Skeletal muscle satellite cell (primary cell): Measurements from ENCODE around the gene C11orf24.
"Not testable (repeated sequence)": the region's sequence is repeated elsewhere in the genome, so short reads cannot be mapped to it uniquely, and the experiment has no call there.

Experiments
- H3K27me3 ChIP-seq: 2 replicates; pipeline ENCODE4 v1.7.0; 2013; ENCODE audit warnings: low read length; ENCODE audit not compliant: control insufficient read depth, insufficient read depth
- H3K36me3 ChIP-seq: 2 replicates; pipeline ENCODE4 v1.7.0; 2013; ENCODE audit warnings: mild to moderate bottlenecking, control low read depth, low read length; ENCODE audit not compliant: insufficient read depth
- H3K4me1 ChIP-seq: 2 replicates; pipeline ENCODE4 v1.7.0; 2013; ENCODE audit warnings: low read length; ENCODE audit not compliant: control insufficient read depth, insufficient read depth
- H3K4me2 ChIP-seq: 2 replicates; pipeline ENCODE4 v1.7.0; 2013; ENCODE audit warnings: mild to moderate bottlenecking, low read length
- H3K4me3 ChIP-seq: 2 replicates; pipeline ENCODE4 v1.7.0; 2013; ENCODE audit warnings: low read length
- H3K9ac ChIP-seq: 2 replicates; pipeline ENCODE4 v1.7.0; 2013; ENCODE audit warnings: mild to moderate bottlenecking, low read depth, low read length, moderate library complexity
- H3K9me3 ChIP-seq: replicated peaks from 2 replicates; pipeline ENCODE4 v1.7.0; 2013; ENCODE audit warnings: mild to moderate bottlenecking, control low read depth, low read length

The C11orf24 gene

DNA sequence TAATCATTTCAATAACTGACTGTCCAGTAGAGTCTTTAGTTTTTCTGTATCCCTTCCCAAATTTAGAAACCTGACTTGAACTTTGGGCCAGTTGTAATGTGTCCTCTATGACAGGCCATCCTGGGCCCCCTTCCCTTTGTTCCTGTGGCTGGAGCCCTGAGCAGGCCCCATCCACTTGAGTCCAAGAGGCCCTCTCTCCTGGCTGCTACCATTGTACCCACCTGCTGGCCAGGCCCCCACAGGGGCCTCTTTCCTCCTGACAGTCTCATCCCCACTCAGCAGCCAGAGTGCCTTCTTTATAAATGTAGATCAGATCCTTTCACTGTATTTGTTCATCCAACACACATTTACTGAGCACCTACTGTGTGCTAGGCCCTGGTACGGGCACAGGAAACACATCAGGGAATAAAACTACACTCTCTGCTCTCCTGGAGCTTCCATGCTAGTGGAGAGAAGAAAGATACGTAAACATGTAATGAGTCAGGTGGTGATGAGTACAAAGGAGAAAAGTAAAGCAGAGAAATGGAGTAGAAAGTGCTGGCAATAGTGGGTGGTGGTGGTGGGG is 37.9 kb upstream of the C11orf24 start:
- H3K27me3 ChIP-seq = no peaks in the 10 kb centered on the region
- no peaks in the 10 kb centered on the region for H3K36me3 ChIP-seq
- peaks cover 15% of the 10 kb centered on the region for H3K4me1 ChIP-seq
- no peaks in the 10 kb centered on the region for H3K9me3 ChIP-seq
- H3K4me2 ChIP-seq = no peak overlapping the region
- H3K9ac ChIP-seq = no peak overlapping the region
- no peak overlapping the region for H3K4me3 ChIP-seq

DNA sequence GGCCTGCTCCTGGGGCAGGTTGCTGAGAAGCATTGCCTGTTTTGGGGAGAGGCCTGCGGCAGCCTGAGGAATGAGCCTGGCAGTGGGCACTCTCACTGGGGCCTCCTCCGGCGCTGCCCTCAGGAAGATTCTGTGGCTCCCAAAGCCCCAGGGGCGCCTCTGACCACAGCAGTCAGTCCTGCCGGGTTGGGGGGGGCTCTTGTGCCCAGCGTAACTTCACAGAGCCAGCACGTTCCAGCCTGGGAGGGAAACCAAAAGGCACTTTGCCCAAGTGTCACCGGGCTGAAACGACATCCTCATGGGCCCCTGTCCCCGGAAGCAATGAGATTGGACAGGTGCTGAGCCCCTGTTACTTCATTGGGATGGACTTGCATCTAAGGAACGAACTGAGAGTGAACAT is 36.3 kb upstream of the C11orf24 start:
- Histone ChIP-seq H3K9me3 (no peaks in the 10 kb centered on the region), H3K4me3 (no peak overlapping the region), H3K36me3 (no peaks in the 10 kb centered on the region), H3K4me2 (no peak overlapping the region), H3K4me1 (no peaks in the 10 kb centered on the region), H3K9ac (no peak overlapping the region), H3K27me3 (no peaks in the 10 kb centered on the region)

DNA sequence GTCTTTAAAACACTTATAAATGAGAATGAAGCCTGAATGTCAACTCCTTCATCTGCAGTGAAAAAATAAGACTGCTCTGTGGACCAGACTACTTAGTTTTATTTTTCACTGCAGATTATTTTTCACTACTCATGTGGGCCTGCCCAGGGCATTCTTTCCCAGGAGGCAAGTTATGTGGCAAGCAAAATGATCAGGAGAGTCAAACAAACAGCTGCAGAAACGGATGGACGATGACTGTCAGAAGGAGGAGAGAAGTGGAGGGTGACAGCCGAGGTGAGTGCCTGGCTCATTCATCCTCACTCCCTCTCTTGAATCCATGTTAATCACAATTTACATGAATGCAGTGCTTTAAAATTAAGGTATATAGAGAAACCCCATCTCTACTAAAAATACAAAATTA is 34.9 kb upstream of the C11orf24 start:
- Histone ChIP-seq H3K4me3 (no peak overlapping the region), H3K9ac (no peak overlapping the region), H3K9me3 (no peaks in the 10 kb centered on the region), H3K4me2 (no peak overlapping the region), H3K27me3 (no peaks in the 10 kb centered on the region), H3K36me3 (no peaks in the 10 kb centered on the region), H3K4me1 (no peaks in the 10 kb centered on the region)

DNA sequence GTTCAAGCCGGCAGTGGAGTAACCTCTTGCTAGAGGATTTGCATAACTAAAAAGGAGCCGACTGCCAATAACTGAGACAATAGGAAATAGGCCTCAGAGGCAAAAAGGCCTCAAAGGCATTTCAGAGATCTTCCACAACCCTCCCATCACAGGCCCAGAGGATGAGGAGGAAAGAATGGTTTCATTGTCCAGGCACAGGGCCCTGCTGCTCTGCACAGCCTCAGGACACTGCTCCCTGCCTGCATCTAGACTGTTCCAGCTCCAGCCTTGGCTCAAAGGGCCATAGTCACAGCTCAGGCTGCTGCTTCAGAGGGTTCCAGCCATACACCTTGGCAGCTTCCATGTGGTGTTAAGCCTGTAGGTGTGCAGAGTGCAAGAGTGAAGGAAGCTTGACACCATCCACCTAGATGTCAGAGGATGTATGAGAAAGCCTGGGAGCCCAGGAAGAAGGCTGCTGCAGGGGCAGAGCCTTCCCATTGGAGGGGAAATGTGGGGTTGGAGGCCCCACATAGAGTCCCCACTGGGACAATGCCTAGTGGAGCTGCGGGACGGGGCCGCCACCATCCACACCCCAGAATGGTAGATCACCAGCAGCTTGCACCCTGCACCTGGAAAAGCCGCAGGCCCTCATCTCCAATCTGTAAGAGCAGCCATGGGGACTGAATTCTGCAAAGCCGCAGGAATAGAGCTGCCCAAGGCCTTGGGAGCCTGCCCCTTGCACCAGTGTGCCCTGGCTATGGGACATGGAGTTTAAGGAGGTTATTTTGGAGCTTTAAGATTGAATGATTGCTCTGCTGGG is 32.4 kb upstream of the C11orf24 start:
- Histone ChIP-seq H3K4me1 (no peaks in the 10 kb centered on the region), H3K4me3 (no peak overlapping the region), H3K9ac (no peak overlapping the region), H3K4me2 (no peak overlapping the region), H3K9me3 (no peaks in the 10 kb centered on the region), H3K36me3 (no peaks in the 10 kb centered on the region), H3K27me3 (no peaks in the 10 kb centered on the region)

DNA sequence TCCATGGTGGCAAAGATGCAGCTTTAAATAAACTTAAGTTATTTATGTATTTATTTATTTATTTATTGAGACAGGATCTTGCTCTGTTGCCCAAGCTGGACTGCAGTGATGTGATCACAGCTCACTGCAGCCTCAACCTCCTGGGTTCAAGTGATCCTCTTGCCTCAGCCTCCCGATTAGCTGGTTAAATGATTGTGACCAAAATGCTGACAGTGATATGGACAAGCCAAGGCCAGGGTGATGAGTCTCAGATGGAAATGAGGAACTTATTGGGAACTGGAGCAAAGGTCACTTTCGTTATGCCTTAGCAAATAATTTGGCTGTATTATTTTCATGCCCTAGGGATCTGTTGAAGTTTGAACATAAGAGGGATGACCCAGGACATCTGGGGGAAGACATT is 31.3 kb upstream of the C11orf24 start:
- Histone ChIP-seq H3K4me3 (no peak overlapping the region), H3K36me3 (no peaks in the 10 kb centered on the region), H3K4me2 (no peak overlapping the region), H3K4me1 (no peaks in the 10 kb centered on the region), H3K27me3 (no peaks in the 10 kb centered on the region), H3K9me3 (no peaks in the 10 kb centered on the region), H3K9ac (no peak overlapping the region)

DNA sequence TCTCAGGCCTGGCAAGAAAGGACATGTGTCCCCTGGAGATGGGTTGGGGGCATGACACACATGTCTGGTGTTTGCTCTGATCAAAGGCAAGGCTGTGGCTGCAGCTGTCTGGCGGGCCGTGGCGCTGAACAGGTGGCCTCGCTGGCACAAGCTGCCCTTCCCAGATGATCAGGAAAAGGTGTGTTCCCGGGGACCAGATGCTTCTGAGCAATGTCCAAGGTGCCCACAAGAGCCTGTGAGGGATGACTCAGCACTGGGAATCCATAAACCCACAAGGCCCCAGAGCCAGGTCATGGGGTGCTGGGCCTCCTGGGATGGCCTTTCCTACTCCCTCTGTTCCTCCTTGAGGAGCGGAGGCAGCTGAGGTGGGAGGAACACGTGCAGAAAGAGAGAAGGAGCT is 30.9 kb upstream of the C11orf24 start:
- Histone ChIP-seq H3K9ac (no peak overlapping the region), H3K4me3 (no peak overlapping the region), H3K4me2 (no peak overlapping the region), H3K9me3 (no peaks in the 10 kb centered on the region), H3K4me1 (no peaks in the 10 kb centered on the region), H3K36me3 (no peaks in the 10 kb centered on the region), H3K27me3 (no peaks in the 10 kb centered on the region)

DNA sequence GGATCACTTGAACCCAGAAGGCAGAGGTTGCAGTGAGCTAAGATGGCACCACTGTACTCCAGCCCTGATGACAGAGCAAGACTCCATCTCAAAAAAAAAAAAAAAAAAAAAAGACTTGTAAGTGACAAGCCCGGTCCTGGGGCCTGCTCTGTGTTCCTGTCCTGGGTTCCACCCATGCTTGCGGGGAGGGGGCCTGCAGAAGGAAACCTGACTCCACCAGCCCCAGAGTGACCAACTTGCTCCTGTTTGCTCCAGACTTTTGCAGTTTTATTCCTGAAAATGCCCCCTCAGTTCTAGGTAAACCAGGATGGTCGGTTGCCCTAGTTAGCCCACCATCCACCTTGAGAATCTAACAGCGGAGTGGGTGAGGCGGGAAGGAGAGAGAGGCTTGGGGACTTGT is 30.5 kb upstream of the C11orf24 start:
- Histone ChIP-seq H3K4me1 (peaks cover 4% of the 10 kb centered on the region), H3K36me3 (no peaks in the 10 kb centered on the region), H3K4me2 (no peak overlapping the region)

DNA sequence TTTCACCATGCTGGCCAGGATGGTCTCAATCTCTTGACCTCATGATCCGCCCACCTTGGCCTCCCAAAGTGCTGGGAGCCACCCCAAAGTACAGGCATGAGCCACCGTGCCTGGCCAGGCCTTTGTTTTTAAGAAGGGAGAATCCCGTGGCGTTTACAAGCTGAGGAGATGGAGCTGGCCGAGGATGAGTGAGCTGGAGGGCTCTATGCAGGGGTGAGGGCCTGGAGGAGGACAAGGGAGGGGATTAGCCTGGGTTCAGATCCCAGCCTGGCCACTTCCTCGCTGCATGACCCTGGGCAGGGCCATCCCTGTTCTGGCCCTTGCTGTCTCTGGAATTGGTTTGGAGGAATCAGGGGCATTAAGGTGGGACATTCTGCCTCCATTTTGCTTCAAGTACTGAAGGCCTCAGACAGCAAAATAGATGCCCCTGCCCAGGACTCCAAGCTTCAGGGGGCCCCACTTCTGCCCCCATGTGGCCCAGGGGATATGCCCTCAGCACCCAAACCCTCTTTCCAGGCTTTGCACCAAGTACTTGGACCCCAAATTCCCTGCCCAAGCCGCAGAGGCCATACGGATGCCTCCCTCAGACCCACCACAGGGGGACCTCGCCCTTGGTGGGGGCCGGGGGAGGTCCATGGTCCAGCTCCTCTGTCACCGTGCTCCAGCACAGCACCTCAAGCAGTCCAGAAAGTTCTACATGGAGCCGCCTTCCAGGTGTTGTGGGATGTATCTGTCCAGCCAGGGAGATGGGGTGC is 28.5 kb upstream of the C11orf24 start:
- H3K9me3 ChIP-seq = no peaks in the 10 kb centered on the region
- H3K36me3 ChIP-seq = no peaks in the 10 kb centered on the region
- no peak overlapping the region for H3K9ac ChIP-seq
- H3K27me3 ChIP-seq = no peaks in the 10 kb centered on the region
- no peak overlapping the region for H3K4me2 ChIP-seq
- no peak overlapping the region for H3K4me3 ChIP-seq
- peaks cover 4% of the 10 kb centered on the region for H3K4me1 ChIP-seq

More for the DNA sequence above, 30.5 kb upstream of the C11orf24 start:
- no peak overlapping the region for H3K9ac ChIP-seq
- no peaks in the 10 kb centered on the region for H3K27me3 ChIP-seq
- H3K9me3 ChIP-seq = no peaks in the 10 kb centered on the region
- H3K4me3 ChIP-seq = no peak overlapping the region

DNA sequence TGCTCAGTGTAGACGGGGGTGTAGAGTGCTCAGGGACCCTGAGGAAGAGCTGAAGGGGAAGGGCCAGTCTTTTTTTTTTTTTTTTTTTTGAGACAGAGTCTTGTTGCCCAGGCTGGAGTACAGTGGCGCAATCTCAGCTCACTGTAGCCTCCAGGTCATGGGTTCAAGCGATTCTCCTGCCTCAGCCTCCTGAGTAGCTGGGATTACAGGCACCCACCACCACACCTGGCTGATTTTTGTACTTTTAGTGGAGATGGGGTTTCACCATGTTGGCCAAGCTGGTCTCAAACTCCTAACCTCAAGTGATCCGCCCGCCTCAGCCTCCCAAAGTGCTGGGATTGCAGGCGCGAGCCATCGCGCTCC is 27.7 kb upstream of the C11orf24 start:
- H3K4me1 ChIP-seq, H3K4me2 ChIP-seq, H3K27me3 ChIP-seq, H3K9ac ChIP-seq, H3K9me3 ChIP-seq, H3K36me3 ChIP-seq, H3K4me3 ChIP-seq: not testable (repeated sequence)

DNA sequence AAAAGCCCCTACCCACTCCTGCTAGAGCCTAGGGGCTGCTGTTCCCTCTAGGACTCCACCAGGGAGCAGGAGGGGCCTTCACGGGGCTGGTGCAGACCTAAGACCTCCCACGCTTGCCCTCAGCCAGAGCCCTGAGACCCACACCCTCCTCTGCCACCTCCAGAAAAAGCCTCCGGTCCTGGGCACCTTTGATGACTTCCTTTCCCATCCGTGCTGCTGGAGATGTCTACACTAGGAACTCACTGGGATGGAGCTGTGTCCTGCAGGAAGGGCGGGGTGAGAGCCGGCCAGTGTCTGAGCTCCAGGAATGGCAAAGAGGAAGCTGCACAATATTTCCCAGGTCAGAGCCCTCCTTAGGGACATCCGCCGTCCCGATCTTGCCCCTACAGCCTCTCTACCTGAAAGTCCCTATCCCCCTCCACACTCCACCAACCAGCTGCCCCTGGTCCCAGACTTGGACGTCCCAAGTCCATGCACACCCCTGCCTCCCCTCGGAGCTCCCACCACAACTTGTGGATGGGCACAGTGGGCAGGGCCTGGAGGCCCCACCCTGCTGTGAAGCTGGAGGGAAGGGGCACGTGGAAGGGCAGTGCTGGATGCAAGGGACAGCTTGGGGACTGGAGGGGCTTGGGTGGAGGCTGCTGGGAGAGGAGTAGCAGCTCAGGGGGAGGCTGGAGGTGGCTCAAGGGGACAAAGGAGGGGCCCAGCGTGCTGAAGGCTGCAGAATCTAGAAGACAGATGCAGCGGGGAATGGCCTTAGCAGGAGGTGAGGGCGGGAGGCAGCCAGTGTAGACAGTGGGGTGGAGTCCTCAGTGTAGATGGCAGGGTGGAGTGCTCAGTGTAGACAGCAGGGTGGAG is 27.1 kb upstream of the C11orf24 start:
- Histone ChIP-seq H3K4me3 (no peak overlapping the region), H3K9ac (no peak overlapping the region), H3K27me3 (no peaks in the 10 kb centered on the region), H3K4me2 (no peak overlapping the region), H3K4me1 (peaks cover 4% of the 10 kb centered on the region), H3K9me3 (no peaks in the 10 kb centered on the region), H3K36me3 (no peaks in the 10 kb centered on the region)
